Kidney epithelial cell (primary cell): ENCODE data around the gene SAMD1. TPM values are rescaled to one million over a fixed set of nuclear protein-coding genes. Genes with fewer than 3 reads are reported as not detected.

Source experiments
- DNase-seq: peaks from one replicate; pipeline ENCODE4 v3.0.0-alpha.2; 2010; ENCODE audit warnings: low read depth
- H3K27me3 ChIP-seq: 2 replicates; pipeline ENCODE4 v1.6.0; 2011; ENCODE audit warnings: low read length; ENCODE audit not compliant: control insufficient read depth, insufficient read depth
- H3K36me3 ChIP-seq: 2 replicates; pipeline ENCODE4 v1.5.1; 2011; ENCODE audit warnings: low read length; ENCODE audit not compliant: control insufficient read depth, insufficient read depth
- H3K4me3 ChIP-seq: 2 replicates; pipeline ENCODE4 v1.5.1; 2011; ENCODE audit warnings: low read depth, mild to moderate bottlenecking, control low read depth, low read length
- CTCF ChIP-seq: IDR thresholded peaks from 2 replicates; pipeline ENCODE4 v1.5.1; 2011; ENCODE audit warnings: mild to moderate bottlenecking, moderate library complexity, low read length, control low read depth, inconsistent platforms; ENCODE audit not compliant: insufficient read depth, poor library complexity, severe bottlenecking
- total RNA-seq: library from RNA; depleted of rRNA; stranded (reverse); fragments of >200 nt; gene quantifications from 2 replicates; pipeline ENCODE4 v1.2.3, GENCODE V29; 2015

Gene SAMD1
- total RNA-seq, 1 donor from 2014 or later = 21.8 TPM

- peaks cover 2% of the 10 kb centered on the region for H3K36me3 ChIP-seq
- H3K27me3 ChIP-seq = no peaks in the 10 kb centered on the region
- TF ChIP-seq CTCF = no peak
- no peak overlapping the region for H3K4me3 ChIP-seq
- no peak for DNase-seq
Observed at GRCh38 chr19:14119644-14120496, 29.3 kb upstream of the SAMD1 start.

DNA sequence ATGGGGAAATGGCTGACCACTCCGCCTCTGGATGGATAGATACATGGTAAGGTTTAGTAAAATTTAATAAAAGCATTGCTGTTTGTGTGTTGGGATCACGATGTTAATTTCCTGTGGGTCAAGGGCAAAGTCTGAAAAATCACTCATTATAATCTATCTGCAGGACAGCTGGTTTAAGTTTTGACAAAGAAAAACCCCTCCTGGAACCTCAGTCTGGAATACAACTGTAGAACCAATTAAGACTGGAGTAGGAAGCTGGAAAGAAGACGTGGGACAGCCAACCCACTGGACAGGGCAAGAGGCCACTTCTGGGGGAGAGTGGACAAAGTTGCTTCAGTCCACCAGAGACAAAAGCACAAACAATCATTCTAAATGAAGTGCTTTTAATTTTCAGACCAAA lies 28.6 kb upstream of the SAMD1 start:
- no peak for DNase-seq
- Histone ChIP-seq H3K4me3 (no peak overlapping the region), H3K27me3 (no peaks in the 10 kb centered on the region), H3K36me3 (peaks cover 2% of the 10 kb centered on the region)
- no peak for TF ChIP-seq CTCF

DNA sequence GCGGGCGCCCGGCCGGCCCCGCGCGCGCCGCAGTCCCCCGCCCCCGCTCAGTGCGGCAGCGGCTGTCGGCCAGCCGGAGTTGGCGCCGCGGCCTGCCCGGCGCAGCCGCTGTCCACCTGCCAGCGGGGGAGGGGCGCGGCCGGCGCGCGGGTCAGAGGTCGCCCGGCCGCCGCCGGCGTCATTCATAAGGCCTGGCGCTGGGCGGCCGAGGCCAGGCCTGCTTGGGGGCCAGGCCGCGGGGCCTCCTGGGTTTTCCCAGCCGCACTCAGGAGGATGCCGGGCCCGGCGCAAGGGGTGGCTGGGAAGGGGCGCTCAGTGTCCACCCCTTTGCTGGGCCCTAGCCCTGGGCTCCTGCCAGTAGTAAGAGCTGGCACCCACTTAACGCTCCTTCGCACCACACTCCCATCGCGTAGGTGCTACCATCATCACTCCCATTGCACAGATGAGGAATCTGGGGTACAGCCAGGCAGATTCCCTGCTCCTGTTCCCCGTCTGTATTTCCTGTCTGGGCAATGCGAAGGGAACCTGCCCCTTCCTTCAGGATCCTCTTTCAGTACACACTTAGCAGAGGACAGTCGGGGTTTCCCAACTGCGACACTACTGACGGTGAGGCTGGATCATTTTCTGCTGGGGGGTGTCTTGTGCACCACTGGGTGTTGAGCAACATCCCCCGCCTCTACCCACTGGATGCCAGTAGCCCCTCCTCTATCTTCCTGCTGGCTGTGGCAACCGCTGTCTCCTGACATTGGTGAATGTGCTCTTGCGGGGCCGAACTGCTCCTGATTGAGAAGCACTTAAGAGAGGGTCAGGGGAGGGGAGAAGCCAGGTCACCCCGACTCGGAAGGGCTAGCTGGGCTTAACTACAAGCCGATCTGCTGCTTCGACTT lies 27.9 kb upstream of the SAMD1 start:
- peak; percentile 42 for DNase-seq
- peak overlapping the region; percentile 33 for H3K4me3 ChIP-seq
- no peak for TF ChIP-seq CTCF

GRCh38 chr19:14117668-14118164 lies 27.2 kb upstream of the SAMD1 start, which contains the start of gene PRKACA:
Gene PRKACA (minus strand): TSS chr19:14117762. CDS start chr19:14117547, 215 bp downstream.
- peak; percentile 91 for DNase-seq
- H3K36me3 ChIP-seq = peaks cover 2% of the 10 kb centered on the region
- no peaks in the 10 kb centered on the region for H3K27me3 ChIP-seq
- TF ChIP-seq CTCF = no peak
- H3K4me3 ChIP-seq = peak within 1 kb of the TSS; percentile 82

More for the DNA sequence above, 27.9 kb upstream of the SAMD1 start:
- Histone ChIP-seq H3K27me3 (no peaks in the 10 kb centered on the region), H3K36me3 (peaks cover 2% of the 10 kb centered on the region)

- Histone ChIP-seq H3K36me3 (peaks cover 2% of the 10 kb centered on the region), H3K4me3 (peak overlapping the region; percentile 82), H3K27me3 (no peaks in the 10 kb centered on the region)
- TF ChIP-seq CTCF = no peak
- DNase-seq = no peak
Observed at GRCh38 chr19:14116918-14117578, 26.5 kb upstream of the SAMD1 start.
